WTC11 (cell line): ENCODE measurements around the gene ENPP7. TPM values are rescaled to one million over a fixed set of nuclear protein-coding genes. Genes with fewer than 3 reads are reported as not detected.

ENCODE experiments used
- ATAC-seq: fragments of 200-7000 bp; cut with Tn5 transposase; 2 replicates; pipeline ENCODE4 v1.10.0; 2021; ENCODE audit warnings: mild to moderate bottlenecking, moderate library complexity
- CTCF ChIA-PET: fragments of 300-600 bp; sonication (Branson Sonifier 250); formaldehyde crosslinking; loops from one replicate; lab custom pipeline; 2021; ENCODE audit warnings: antibody characterized with exemption; lab: Charles Lee
- POLR2A ChIA-PET: fragments of 350-600 bp; sonication (Branson Sonifier 250); formaldehyde crosslinking; loops from one replicate; lab custom pipeline; 2021; ENCODE audit warnings: antibody characterized with exemption; lab: Charles Lee
- DNase-seq: peaks from one replicate; pipeline ENCODE4 v3.0.0; 2021; ENCODE audit warnings: low spot score
- H3K27ac Mint-ChIP-seq: 2 replicates; pipeline ENCODE4 v1.8.0; 2021; ENCODE audit warnings: mixed read lengths
- H3K27me3 Mint-ChIP-seq: 2 replicates; pipeline ENCODE4 v1.8.0; 2021; ENCODE audit warnings: low read depth, mild to moderate bottlenecking, moderate library complexity, mixed read lengths
- H3K36me3 Mint-ChIP-seq: 2 replicates; pipeline ENCODE4 v1.8.0; 2021; ENCODE audit warnings: mixed read lengths
- H3K4me1 Mint-ChIP-seq: 2 replicates; pipeline ENCODE4 v1.8.0; 2022; ENCODE audit warnings: mixed read lengths
- H3K4me3 Mint-ChIP-seq: 2 replicates; pipeline ENCODE4 v1.8.0; 2021; ENCODE audit warnings: mild to moderate bottlenecking, moderate library complexity, mixed read lengths
- H3K9me3 Mint-ChIP-seq: 2 replicates; pipeline ENCODE4 v1.8.0; 2021; ENCODE audit warnings: mixed read lengths
- AR ChIP-seq: fragments of 250-450 bp; sonication (Bioruptor Pico); IDR thresholded peaks from 2 replicates; pipeline ENCODE4 v1.9.0; 2021; ENCODE audit warnings: mild to moderate bottlenecking
- CREB1 ChIP-seq: sonication (generic); formaldehyde crosslinking; IDR thresholded peaks from 2 replicates; pipeline ENCODE4 v1.8.0; 2023; ENCODE audit warnings: mild to moderate bottlenecking, missing genetic modification reagents
- GTF2I ChIP-seq: fragments of 250-450 bp; sonication (Bioruptor Pico); conservative IDR thresholded peaks from 2 replicates; pipeline ENCODE4 v1.4.0; 2021; ENCODE audit warnings: mild to moderate bottlenecking
- HMGXB4 ChIP-seq: sonication (generic); formaldehyde crosslinking; IDR thresholded peaks from 2 replicates; pipeline ENCODE4 v1.8.1; 2023; ENCODE audit warnings: mild to moderate bottlenecking, moderate library complexity, missing genetic modification reagents
- JAZF1 ChIP-seq: fragments of 250-450 bp; sonication (Bioruptor Pico); IDR thresholded peaks from 2 replicates; pipeline ENCODE4 v1.9.0; 2021; ENCODE audit warnings: moderate library complexity, mild to moderate bottlenecking, inconsistent platforms
- JUN ChIP-seq: sonication (generic); formaldehyde crosslinking; IDR thresholded peaks from 2 replicates; pipeline ENCODE4 v1.8.0; 2023; ENCODE audit warnings: mild to moderate bottlenecking, missing genetic modification reagents
- KAT7 ChIP-seq: sonication (generic); formaldehyde crosslinking; IDR thresholded peaks from 2 replicates; pipeline ENCODE4 v1.8.1; 2023; ENCODE audit warnings: missing genetic modification reagents, mild to moderate bottlenecking, borderline replicate concordance
- RELA ChIP-seq: sonication (generic); formaldehyde crosslinking; IDR thresholded peaks from 2 replicates; pipeline ENCODE4 v1.8.1; 2022; ENCODE audit warnings: missing genetic modification reagents, mild to moderate bottlenecking, borderline replicate concordance
- STAT6 ChIP-seq: sonication (generic); formaldehyde crosslinking; conservative IDR thresholded peaks from 2 replicates; pipeline ENCODE4 v1.8.1; 2023; ENCODE audit warnings: mild to moderate bottlenecking, low read depth, missing genetic modification reagents, moderate library complexity
- TEAD4 ChIP-seq: sonication (generic); formaldehyde crosslinking; IDR thresholded peaks from 2 replicates; pipeline ENCODE4 v1.8.0; 2022; ENCODE audit warnings: mild to moderate bottlenecking, missing genetic modification reagents
- ZBTB21 ChIP-seq: sonication (generic); formaldehyde crosslinking; IDR thresholded peaks from 2 replicates; pipeline ENCODE4 v1.8.1; 2023; ENCODE audit warnings: mild to moderate bottlenecking, missing genetic modification reagents, borderline replicate concordance
- ZNF219 ChIP-seq: sonication (generic); formaldehyde crosslinking; IDR thresholded peaks from 2 replicates; pipeline ENCODE4 v1.8.0; 2023; ENCODE audit warnings: missing genetic modification reagents, mild to moderate bottlenecking, borderline replicate concordance
- ZNF396 ChIP-seq: fragments of 250-450 bp; sonication (Bioruptor Pico); IDR thresholded peaks from 2 replicates; pipeline ENCODE4 v1.8.0; 2021; ENCODE audit warnings: mild to moderate bottlenecking, moderate library complexity, borderline replicate concordance
- ZSCAN18 ChIP-seq: fragments of 250-450 bp; sonication (Bioruptor Pico); IDR thresholded peaks from 2 replicates; pipeline ENCODE4 v2.1.2; 2022; ENCODE audit warnings: mild to moderate bottlenecking, moderate library complexity
- total RNA-seq: library from RNA; stranded (reverse); gene quantifications from 3 replicates; pipeline ENCODE4 v1.2.3, GENCODE V29; 2021
- TF ChIP-seq, protein P1 (sequence below): sonication (generic); formaldehyde crosslinking; IDR thresholded peaks from 2 replicates; pipeline ENCODE4 v1.8.1; 2023; ENCODE audit warnings: mild to moderate bottlenecking, missing genetic modification reagents, borderline replicate concordance
- TF ChIP-seq, protein P2 (sequence below): sonication (generic); formaldehyde crosslinking; IDR thresholded peaks from 2 replicates; pipeline ENCODE4 v1.8.0; 2023; ENCODE audit warnings: mild to moderate bottlenecking, missing genetic modification reagents

The ENPP7 gene
- total RNA-seq, 1 experiment from 2014 or later: not detected

GRCh38 chr17:79739148-79740062, 8.7 kb downstream of the ENPP7 start:
- ChIA-PET POLR2A (no interaction called here), CTCF (interaction anchor here (0.9 to 9.3 kb wide), 5 partner anchors 17 to 127 kb away, joined by 3 to 165 read pairs (median 7); no protein-coding TSS in a partner anchor)
- Mint-ChIP-seq H3K4me3 (no peak overlapping the region), H3K9me3 (no peaks in the 10 kb centered on the region), H3K36me3 (no peaks in the 10 kb centered on the region), H3K27me3 (peaks cover 48% of the 10 kb centered on the region), H3K4me1 (no peaks in the 10 kb centered on the region), H3K27ac (no peak overlapping the region)
- TF ChIP-seq ZSCAN18 (CRISPR knock-in tag): no peak
- no peak for TF ChIP-seq ZNF219 (CRISPR knock-in tag)
- ATAC-seq (no peak), DNase-seq (no peak)

- no peaks in the 10 kb centered on the region for H3K36me3 Mint-ChIP-seq
- no peak overlapping the region for H3K4me3 Mint-ChIP-seq
- ChIA-PET POLR2A (no interaction called here), CTCF (interaction anchor here (1.3 to 9.3 kb wide), 15 partner anchors 18 to 230 kb away, joined by 4 to 165 read pairs (median 13); no protein-coding TSS in a partner anchor)
- no peaks in the 10 kb centered on the region for H3K9me3 Mint-ChIP-seq
- H3K27ac Mint-ChIP-seq: no peak overlapping the region
- peaks cover 58% of the 10 kb centered on the region for H3K27me3 Mint-ChIP-seq
- no peaks in the 10 kb centered on the region for H3K4me1 Mint-ChIP-seq
- ATAC-seq (no peak), DNase-seq (no peak)
- no peak for TF ChIP-seq JUN (CRISPR knock-in tag)
- no peak for TF ChIP-seq STAT6
- no peak for TF ChIP-seq ZBTB21
- no peak for TF ChIP-seq JAZF1 (CRISPR knock-in tag)
- no peak for TF ChIP-seq RELA (CRISPR knock-in tag)
- no peak for TF ChIP-seq KAT7 (CRISPR knock-in tag)
- no peak for TF ChIP-seq CREB1 (CRISPR knock-in tag)
- no peak for TF ChIP-seq GTF2I (CRISPR knock-in tag)
- TF ChIP-seq, protein P1, sequence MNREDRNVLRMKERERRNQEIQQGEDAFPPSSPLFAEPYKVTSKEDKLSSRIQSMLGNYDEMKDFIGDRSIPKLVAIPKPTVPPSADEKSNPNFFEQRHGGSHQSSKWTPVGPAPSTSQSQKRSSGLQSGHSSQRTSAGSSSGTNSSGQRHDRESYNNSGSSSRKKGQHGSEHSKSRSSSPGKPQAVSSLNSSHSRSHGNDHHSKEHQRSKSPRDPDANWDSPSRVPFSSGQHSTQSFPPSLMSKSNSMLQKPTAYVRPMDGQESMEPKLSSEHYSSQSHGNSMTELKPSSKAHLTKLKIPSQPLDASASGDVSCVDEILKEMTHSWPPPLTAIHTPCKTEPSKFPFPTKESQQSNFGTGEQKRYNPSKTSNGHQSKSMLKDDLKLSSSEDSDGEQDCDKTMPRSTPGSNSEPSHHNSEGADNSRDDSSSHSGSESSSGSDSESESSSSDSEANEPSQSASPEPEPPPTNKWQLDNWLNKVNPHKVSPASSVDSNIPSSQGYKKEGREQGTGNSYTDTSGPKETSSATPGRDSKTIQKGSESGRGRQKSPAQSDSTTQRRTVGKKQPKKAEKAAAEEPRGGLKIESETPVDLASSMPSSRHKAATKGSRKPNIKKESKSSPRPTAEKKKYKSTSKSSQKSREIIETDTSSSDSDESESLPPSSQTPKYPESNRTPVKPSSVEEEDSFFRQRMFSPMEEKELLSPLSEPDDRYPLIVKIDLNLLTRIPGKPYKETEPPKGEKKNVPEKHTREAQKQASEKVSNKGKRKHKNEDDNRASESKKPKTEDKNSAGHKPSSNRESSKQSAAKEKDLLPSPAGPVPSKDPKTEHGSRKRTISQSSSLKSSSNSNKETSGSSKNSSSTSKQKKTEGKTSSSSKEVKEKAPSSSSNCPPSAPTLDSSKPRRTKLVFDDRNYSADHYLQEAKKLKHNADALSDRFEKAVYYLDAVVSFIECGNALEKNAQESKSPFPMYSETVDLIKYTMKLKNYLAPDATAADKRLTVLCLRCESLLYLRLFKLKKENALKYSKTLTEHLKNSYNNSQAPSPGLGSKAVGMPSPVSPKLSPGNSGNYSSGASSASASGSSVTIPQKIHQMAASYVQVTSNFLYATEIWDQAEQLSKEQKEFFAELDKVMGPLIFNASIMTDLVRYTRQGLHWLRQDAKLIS (CRISPR knock-in tag): no peak
- TF ChIP-seq, protein P2, sequence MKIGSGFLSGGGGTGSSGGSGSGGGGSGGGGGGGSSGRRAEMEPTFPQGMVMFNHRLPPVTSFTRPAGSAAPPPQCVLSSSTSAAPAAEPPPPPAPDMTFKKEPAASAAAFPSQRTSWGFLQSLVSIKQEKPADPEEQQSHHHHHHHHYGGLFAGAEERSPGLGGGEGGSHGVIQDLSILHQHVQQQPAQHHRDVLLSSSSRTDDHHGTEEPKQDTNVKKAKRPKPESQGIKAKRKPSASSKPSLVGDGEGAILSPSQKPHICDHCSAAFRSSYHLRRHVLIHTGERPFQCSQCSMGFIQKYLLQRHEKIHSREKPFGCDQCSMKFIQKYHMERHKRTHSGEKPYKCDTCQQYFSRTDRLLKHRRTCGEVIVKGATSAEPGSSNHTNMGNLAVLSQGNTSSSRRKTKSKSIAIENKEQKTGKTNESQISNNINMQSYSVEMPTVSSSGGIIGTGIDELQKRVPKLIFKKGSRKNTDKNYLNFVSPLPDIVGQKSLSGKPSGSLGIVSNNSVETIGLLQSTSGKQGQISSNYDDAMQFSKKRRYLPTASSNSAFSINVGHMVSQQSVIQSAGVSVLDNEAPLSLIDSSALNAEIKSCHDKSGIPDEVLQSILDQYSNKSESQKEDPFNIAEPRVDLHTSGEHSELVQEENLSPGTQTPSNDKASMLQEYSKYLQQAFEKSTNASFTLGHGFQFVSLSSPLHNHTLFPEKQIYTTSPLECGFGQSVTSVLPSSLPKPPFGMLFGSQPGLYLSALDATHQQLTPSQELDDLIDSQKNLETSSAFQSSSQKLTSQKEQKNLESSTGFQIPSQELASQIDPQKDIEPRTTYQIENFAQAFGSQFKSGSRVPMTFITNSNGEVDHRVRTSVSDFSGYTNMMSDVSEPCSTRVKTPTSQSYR (CRISPR knock-in tag): no peak
- TF ChIP-seq TEAD4 (CRISPR knock-in tag): no peak
- no peak for TF ChIP-seq HMGXB4 (CRISPR knock-in tag)
- no peak for TF ChIP-seq ZNF396 (CRISPR knock-in tag)
- TF ChIP-seq AR (CRISPR knock-in tag): no peak
Measured at GRCh38 chr17:79740413-79740812, 9.7 kb downstream of the ENPP7 start.
